HG02610 (cell line): ENCODE data around the gene TAF4.

Experiments used
- ATAC-seq: cut with Tn5 transposase; IDR thresholded peaks from one replicate; pipeline ENCODE4 v1.9.1; 2021; ENCODE audit warnings: mild to moderate bottlenecking, moderate library complexity; ENCODE audit not compliant: unreplicated experiment

Gene TAF4

GRCh38 chr20:61968036-61968810, 97.5 kb downstream of the TAF4 start:
- no peak for ATAC-seq

GRCh38 chr20:61967300-61967699, 98.4 kb downstream of the TAF4 start:
- ATAC-seq, result no peak

GRCh38 chr20:61966492-61967244, 99.0 kb downstream of the TAF4 start:
- no peak for ATAC-seq

- ATAC-seq, result no peak
Observed at GRCh38 chr20:61965606-61966491, 99.8 kb downstream of the TAF4 start.

GRCh38 chr20:61964675-61965605, 100.7 kb downstream of the TAF4 start:
- no peak for ATAC-seq

- ATAC-seq, result no peak
Observed at GRCh38 chr20:61963885-61964674, 101.6 kb downstream of the TAF4 start.

- ATAC-seq, result no peak
Observed at GRCh38 chr20:61963149-61963548, 102.5 kb downstream of the TAF4 start.

- ATAC-seq, result no peak
Observed at GRCh38 chr20:61960836-61961235, 104.8 kb downstream of the TAF4 start.

- no peak for ATAC-seq
Observed at GRCh38 chr20:61958773-61959700, 106.6 kb downstream of the TAF4 start.

GRCh38 chr20:61957961-61958715, 107.5 kb downstream of the TAF4 start:
- no peak for ATAC-seq

- no peak for ATAC-seq
Observed at GRCh38 chr20:61956396-61957342, 109.0 kb downstream of the TAF4 start.

- no peak for ATAC-seq
Observed at GRCh38 chr20:61955668-61956395, 109.8 kb downstream of the TAF4 start.

- ATAC-seq, result no peak
Observed at GRCh38 chr20:61954276-61955021, 111.2 kb downstream of the TAF4 start.

GRCh38 chr20:61953037-61954021, 112.4 kb downstream of the TAF4 start:
- no peak for ATAC-seq
